HepG2 (cell line): ENCODE data around the gene ZFYVE28. TPM values are rescaled to one million over a fixed set of nuclear protein-coding genes. Genes with fewer than 3 reads are reported as not detected.

Source experiments
- ARID2 ChIP-seq: sonication (generic); formaldehyde crosslinking; IDR thresholded peaks from 2 replicates; pipeline ENCODE4 v1.8.1; 2022; ENCODE audit warnings: mild to moderate bottlenecking, missing genetic modification reagents, borderline replicate concordance
- ARNT2 ChIP-seq: sonication (generic); formaldehyde crosslinking; IDR thresholded peaks from 2 replicates; pipeline ENCODE4 v1.8.0; 2022; ENCODE audit warnings: mild to moderate bottlenecking, low read depth, missing genetic modification reagents, moderate library complexity
- GABPB1 ChIP-seq: IDR thresholded peaks from 2 replicates; pipeline ENCODE4 v1.6.1; 2016; ENCODE audit warnings: mild to moderate bottlenecking, missing genetic modification reagents, moderate library complexity, missing compliant biosample characterization
- HIVEP1 ChIP-seq: sonication (generic); formaldehyde crosslinking; IDR thresholded peaks from 2 replicates; pipeline ENCODE4 v1.4.0; 2020; ENCODE audit warnings: mild to moderate bottlenecking, missing genetic modification reagents
- KDM3A ChIP-seq: IDR thresholded peaks from 2 replicates; pipeline ENCODE4 v1.6.1; 2018; ENCODE audit warnings: low read depth, missing compliant biosample characterization
- MAF1 ChIP-seq: sonication (generic); formaldehyde crosslinking; IDR thresholded peaks from 2 replicates; pipeline ENCODE4 v1.5.0; 2020; ENCODE audit warnings: missing genetic modification reagents, borderline replicate concordance
- MXD4 ChIP-seq: IDR thresholded peaks from 2 replicates; pipeline ENCODE4 v1.6.1; 2016; ENCODE audit warnings: mild to moderate bottlenecking, missing biosample characterization, missing genetic modification reagents
- NR3C1 ChIP-seq: sonication (generic); formaldehyde crosslinking; IDR thresholded peaks from 2 replicates; pipeline ENCODE4 v1.4.0; 2020; ENCODE audit warnings: missing genetic modification reagents
- SMAD1 ChIP-seq: sonication (generic); formaldehyde crosslinking; IDR thresholded peaks from 2 replicates; pipeline ENCODE4 v1.4.0; 2020; ENCODE audit warnings: missing genetic modification reagents, low read depth, mild to moderate bottlenecking, borderline replicate concordance
- U2AF1 ChIP-seq: fragments of 200-400 bp; formaldehyde crosslinking; optimal IDR thresholded peaks from 2 replicates; pipeline ENCODE3; 2017; ENCODE audit warnings: mild to moderate bottlenecking, low read depth, low read length
- ZBED4 ChIP-seq: sonication (generic); formaldehyde crosslinking; IDR thresholded peaks from 2 replicates; pipeline ENCODE4 v1.4.0; 2020; ENCODE audit warnings: missing genetic modification reagents, borderline replicate concordance
- ZIK1 ChIP-seq: sonication (generic); formaldehyde crosslinking; IDR thresholded peaks from 2 replicates; pipeline ENCODE4 v1.5.0; 2020; ENCODE audit warnings: mild to moderate bottlenecking, low read depth, missing genetic modification reagents, borderline replicate concordance
- ZNF512B ChIP-seq: sonication (generic); formaldehyde crosslinking; IDR thresholded peaks from 2 replicates; pipeline ENCODE4 v1.5.1; 2020; ENCODE audit warnings: missing genetic modification reagents, mild to moderate bottlenecking, borderline replicate concordance
- ZNF598 ChIP-seq: sonication (generic); formaldehyde crosslinking; IDR thresholded peaks from 2 replicates; pipeline ENCODE4 v1.5.1; 2020; ENCODE audit warnings: mild to moderate bottlenecking, missing genetic modification reagents, borderline replicate concordance
- ZNF644 ChIP-seq: IDR thresholded peaks from 2 replicates; pipeline ENCODE4 v1.6.1; 2016; ENCODE audit warnings: low read depth
- ZNF687 ChIP-seq: sonication (generic); formaldehyde crosslinking; IDR thresholded peaks from 2 replicates; pipeline ENCODE4 v1.5.1; 2020; ENCODE audit warnings: mild to moderate bottlenecking, missing genetic modification reagents, moderate library complexity
- ZNF777 ChIP-seq: sonication (generic); formaldehyde crosslinking; IDR thresholded peaks from 2 replicates; pipeline ENCODE4 v1.4.0; 2020; ENCODE audit warnings: missing genetic modification reagents
- ZSCAN25 ChIP-seq: sonication (generic); formaldehyde crosslinking; IDR thresholded peaks from 2 replicates; pipeline ENCODE4 v1.8.0; 2022; ENCODE audit warnings: mild to moderate bottlenecking, missing genetic modification reagents
- polyA plus RNA-seq, 8 experiments: library from polyadenylated mRNA; depleted of rRNA in 3 of 8; stranded (reverse) in 7 of 8; unstranded in 1 of 8; fragments of >200 nt; fragmentation: Illumina TruSeq in 4 of 8; extraction: Trizol in 4 of 8; gene quantifications; 2 replicates each; pipeline versions ENCODE4 v1.2.1 to v1.2.3, GENCODE V29; 2011 to 2016; ENCODE audit warnings: low read depth in 4 of 8, missing spikeins in 1 of 8, mixed read lengths in 1 of 8; ENCODE audit not compliant: insufficient read depth in 1 of 8
- total RNA-seq, 5 experiments: library from RNA; depleted of rRNA; stranded (reverse); fragments of >200 nt; fragmentation: Illumina TruSeq; extraction: Trizol; gene quantifications; 2 replicates each; pipeline ENCODE4 v1.2.3, GENCODE V29; 2016; ENCODE audit warnings: low read depth in 1 of 5

ZFYVE28 gene
- total and polyA plus RNA-seq, 2 of the 13 experiments (the other 11 are each of a cell fraction or from before 2014, with no cell fraction given), result 0.12 to 0.22 TPM

GRCh38 chr4:2261110-2261852 lies 157.2 kb downstream of the ZFYVE28 start (continued):
- TF ChIP-seq ZNF512B (CRISPR knock-in tag), result no peak
- 0 out of 2 replicates have a peak, but pooled peaks have one; percentile 35 for TF ChIP-seq ZNF777 (CRISPR knock-in tag)
- no peak for TF ChIP-seq ZNF644 (CRISPR knock-in tag)
- no peak for TF ChIP-seq NR3C1
- TF ChIP-seq ZBED4 (CRISPR knock-in tag), result no peak
- peak; percentile 36; the same call in 1 of the 2 replicates for TF ChIP-seq ARNT2 (CRISPR knock-in tag)
- no peak for TF ChIP-seq SMAD1 (CRISPR knock-in tag)
- no peak for TF ChIP-seq ARID2 (CRISPR knock-in tag)
- no peak for TF ChIP-seq KDM3A (CRISPR knock-in tag)
- TF ChIP-seq GABPB1, result peak; percentile 28; the same call in 1 of the 2 replicates
- TF ChIP-seq ZIK1, result 0 out of 2 replicates have a peak, but pooled peaks have one; percentile 1
- no peak for TF ChIP-seq MAF1 (CRISPR knock-in tag)
- no peak for TF ChIP-seq HIVEP1
- TF ChIP-seq ZSCAN25, result no peak
- peak; percentile 54 for TF ChIP-seq ZNF687 (CRISPR knock-in tag)
- TF ChIP-seq MXD4 (CRISPR knock-in tag), result 0 out of 2 replicates have a peak, but pooled peaks have one; percentile 30
- no peak for TF ChIP-seq U2AF1
- no peak for TF ChIP-seq ZNF598 (CRISPR knock-in tag)
